ENCODE measurements around the gene CRABP2.

CRABP2 gene

GRCh38 chr1:156667610-156667967, 37.8 kb downstream of the CRABP2 start:
- peak; percentile 92 for DNase-seq

- DNase-seq: no peak
These were observed 38.3 kb downstream of the CRABP2 start for GRCh38 chr1:156666862-156667609.

- DNase-seq: no peak
These were observed 39.8 kb downstream of the CRABP2 start for GRCh38 chr1:156665539-156665938.

- DNase-seq: peak; percentile 79
These were observed 40.5 kb downstream of the CRABP2 start for GRCh38 chr1:156664767-156665411.

GRCh38 chr1:156664046-156664766, 41.2 kb downstream of the CRABP2 start:
- DNase-seq: peak; percentile 78

GRCh38 chr1:156663178-156663577, 42.2 kb downstream of the CRABP2 start:
- DNase-seq: peak; percentile 89

GRCh38 chr1:156662800-156663055, 42.7 kb downstream of the CRABP2 start:
- no peak for DNase-seq

GRCh38 chr1:156662005-156662799, 43.2 kb downstream of the CRABP2 start:
- no peak for DNase-seq

GRCh38 chr1:156660752-156661112, 44.7 kb downstream of the CRABP2 start:
- no peak for DNase-seq

GRCh38 chr1:156659988-156660751, 45.2 kb downstream of the CRABP2 start:
- DNase-seq: peak; percentile 98

- DNase-seq: no peak
These were observed 45.8 kb downstream of the CRABP2 start for GRCh38 chr1:156659661-156659987.

GRCh38 chr1:156658945-156659574, 46.3 kb downstream of the CRABP2 start:
- DNase-seq: no peak

- no peak for DNase-seq
These were observed 46.9 kb downstream of the CRABP2 start for GRCh38 chr1:156658496-156658895.

- DNase-seq: no peak
These were observed 47.6 kb downstream of the CRABP2 start for GRCh38 chr1:156657741-156658319.

- peak; percentile 78 for DNase-seq
These were observed 48.3 kb downstream of the CRABP2 start for GRCh38 chr1:156656806-156657740.

- no peak for DNase-seq
These were observed 49.4 kb downstream of the CRABP2 start for GRCh38 chr1:156655904-156656516.

GRCh38 chr1:156655151-156655903, 50.1 kb downstream of the CRABP2 start:
- DNase-seq: no peak

- DNase-seq: no peak
These were observed 50.7 kb downstream of the CRABP2 start for GRCh38 chr1:156654700-156655099.

- no peak for DNase-seq
These were observed 52.4 kb downstream of the CRABP2 start for GRCh38 chr1:156652992-156653355.
